ENCODE data around the gene POLR2F. TPM values are rescaled to one million over a fixed set of nuclear protein-coding genes. Genes with fewer than 3 reads are reported as not detected.

POLR2F gene
- polyA plus RNA-seq (2011; rRNA removed) (87.4 and 89.8 TPM in 2 replicates), polyA minus RNA-seq (2011; rRNA and poly(A)+ RNA removed) (20.0 and 27.4 TPM in 2 replicates)

DNA sequence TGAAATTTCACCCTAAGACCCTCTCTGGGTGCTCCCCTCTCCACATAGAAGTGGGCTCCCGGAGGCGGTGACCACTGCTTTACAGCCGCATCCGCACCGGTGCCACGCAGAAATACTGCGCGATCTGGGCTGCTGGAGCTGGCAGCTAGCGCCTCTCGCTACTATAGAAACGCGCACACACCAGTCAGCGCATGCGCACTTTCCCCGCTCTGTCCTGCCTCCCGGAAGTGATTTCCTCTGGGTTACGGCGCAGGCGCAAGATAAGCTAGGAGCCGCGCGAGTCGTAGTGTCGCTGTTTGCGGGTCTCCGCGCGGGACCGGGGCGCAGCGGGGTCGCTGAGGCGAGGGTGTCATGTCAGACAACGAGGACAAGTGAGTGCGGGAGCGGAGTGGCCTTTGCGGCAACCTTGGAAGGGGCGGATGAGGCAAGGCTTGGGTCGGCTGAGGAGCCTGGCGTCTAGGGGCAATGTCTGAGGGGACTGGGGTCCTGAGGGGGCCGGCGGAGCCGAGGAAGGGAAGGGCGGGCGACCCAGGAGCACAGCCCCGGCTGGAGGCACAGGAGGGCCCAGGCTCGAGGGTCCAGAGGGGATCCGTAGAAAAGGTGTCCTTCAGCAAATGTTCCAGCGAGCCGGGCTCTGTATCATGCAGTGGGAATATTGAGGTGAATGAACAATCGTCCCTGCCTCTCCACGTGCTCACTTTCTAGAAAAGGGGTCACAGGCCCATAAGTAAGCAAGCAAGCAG lies at the start of gene POLR2F, which contains the start of gene C22orf23:
TSS of gene POLR2F (plus strand) at position 263 of the 743 bp plus-strand sequence. CDS start at position 352, 89 bp downstream.
TSS of gene C22orf23 (minus strand) at position 165 of the 743 bp plus-strand sequence. CDS start 452 bp downstream, outside the sequence.
- ChIA-PET POLR2A (interaction anchor here (0.6 to 2.1 kb wide), 7 partner anchors 8 to 645 kb away, joined by 3 to 12 read pairs (median 5); partner anchors contain the start of gene MICALL1), CTCF (interaction anchor here (1.9 to 2.4 kb wide), 2 partner anchors 12 to 66 kb away, joined by 6 to 24 read pairs; no protein-coding TSS in a partner anchor)
- Histone ChIP-seq H3K4me3 (ENCODE audit: low read depth, low read length) (peak within 1 kb of the TSS; percentile 100), H3K27ac (ENCODE audit: low read depth, low read length) (peak within 1 kb of the TSS; percentile 52), H3K27me3 (ENCODE audit: control insufficient read depth, insufficient read depth, low read length) (no peaks in the 10 kb centered on the region), H3K9me3 (ENCODE audit: control insufficient read depth, insufficient read depth, low read length) (no peaks in the 10 kb centered on the region; the same call in 1 of the 2 replicates)
- TF ChIP-seq, protein P1, sequence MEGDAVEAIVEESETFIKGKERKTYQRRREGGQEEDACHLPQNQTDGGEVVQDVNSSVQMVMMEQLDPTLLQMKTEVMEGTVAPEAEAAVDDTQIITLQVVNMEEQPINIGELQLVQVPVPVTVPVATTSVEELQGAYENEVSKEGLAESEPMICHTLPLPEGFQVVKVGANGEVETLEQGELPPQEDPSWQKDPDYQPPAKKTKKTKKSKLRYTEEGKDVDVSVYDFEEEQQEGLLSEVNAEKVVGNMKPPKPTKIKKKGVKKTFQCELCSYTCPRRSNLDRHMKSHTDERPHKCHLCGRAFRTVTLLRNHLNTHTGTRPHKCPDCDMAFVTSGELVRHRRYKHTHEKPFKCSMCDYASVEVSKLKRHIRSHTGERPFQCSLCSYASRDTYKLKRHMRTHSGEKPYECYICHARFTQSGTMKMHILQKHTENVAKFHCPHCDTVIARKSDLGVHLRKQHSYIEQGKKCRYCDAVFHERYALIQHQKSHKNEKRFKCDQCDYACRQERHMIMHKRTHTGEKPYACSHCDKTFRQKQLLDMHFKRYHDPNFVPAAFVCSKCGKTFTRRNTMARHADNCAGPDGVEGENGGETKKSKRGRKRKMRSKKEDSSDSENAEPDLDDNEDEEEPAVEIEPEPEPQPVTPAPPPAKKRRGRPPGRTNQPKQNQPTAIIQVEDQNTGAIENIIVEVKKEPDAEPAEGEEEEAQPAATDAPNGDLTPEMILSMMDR (IDR thresholded peaks at IDR 0.05; ENCODE audit: low read depth, low read length): no peak
- DNase-seq (ENCODE audit: low read depth, low spot score): peak; percentile 88

DNA sequence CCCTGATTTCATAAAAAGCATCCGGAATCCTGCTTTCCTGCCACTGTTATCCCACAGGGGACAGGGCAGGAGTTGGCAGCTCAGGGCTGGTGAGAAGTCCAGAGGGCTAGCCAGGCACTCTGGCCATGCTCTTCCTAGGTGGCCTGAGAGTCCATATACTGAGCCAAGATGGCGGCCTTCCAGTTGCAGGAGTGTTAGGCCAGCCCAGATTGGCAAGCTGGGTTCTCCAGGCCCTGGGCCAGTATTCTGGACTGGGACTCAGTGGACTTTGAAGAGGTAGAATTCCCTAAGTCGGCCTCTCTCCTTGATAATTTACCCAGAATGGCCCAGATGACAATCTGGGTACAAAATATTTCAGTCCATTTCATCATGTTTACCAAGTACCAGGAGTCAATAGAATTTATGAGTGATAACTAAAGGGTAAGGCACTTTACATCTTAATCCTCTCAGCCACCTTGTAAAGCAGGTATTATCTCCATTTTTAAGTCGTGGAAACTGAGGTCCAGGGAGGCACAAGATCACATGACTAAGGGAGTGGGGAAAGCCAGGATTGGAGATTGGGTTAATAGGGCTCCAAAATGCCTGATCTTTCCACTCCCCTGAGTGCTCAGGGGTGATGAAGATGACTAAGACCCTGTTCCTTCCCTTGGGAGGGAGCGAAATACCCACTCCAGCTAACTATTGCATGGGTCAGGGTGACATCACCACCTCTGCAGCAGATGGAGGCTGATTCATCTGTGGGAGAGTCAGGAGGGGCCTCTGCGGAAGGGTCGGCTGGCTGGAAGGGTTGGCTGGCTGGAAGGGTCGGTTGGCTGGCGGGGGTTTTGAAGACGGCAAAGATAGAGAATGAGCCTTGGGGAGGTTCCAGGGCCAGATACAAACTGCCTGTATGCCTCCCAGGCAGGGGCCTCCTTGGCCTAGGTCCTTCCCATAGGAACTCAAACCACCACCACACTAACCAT lies 48.6 kb upstream of the POLR2F start:
- ChIA-PET CTCF (interaction anchor here (0.6 to 3.4 kb wide), 4 partner anchors 10 to 42 kb away, joined by 4 to 25 read pairs (median 4); no protein-coding TSS in a partner anchor), POLR2A (interaction anchor here (0.6 to 2.8 kb wide), 12 partner anchors 8 to 800 kb away, joined by 3 to 13 read pairs (median 4); partner anchors contain the start of gene EIF3L)
- DNase-seq (ENCODE audit: low read depth, low spot score): peak; percentile 95
- H3K27me3 ChIP-seq (ENCODE audit: control insufficient read depth, insufficient read depth, low read length): no peaks in the 10 kb centered on the region
- H3K4me3 ChIP-seq (ENCODE audit: low read depth, low read length): peak overlapping the region; percentile 73
- H3K9me3 ChIP-seq (ENCODE audit: control insufficient read depth, insufficient read depth, low read length): no peaks in the 10 kb centered on the region
- peak overlapping the region; percentile 100 for H3K27ac ChIP-seq (ENCODE audit: low read depth, low read length)
- TF ChIP-seq, protein P1 (IDR thresholded peaks at IDR 0.05; ENCODE audit: low read depth, low read length): no peak

DNA sequence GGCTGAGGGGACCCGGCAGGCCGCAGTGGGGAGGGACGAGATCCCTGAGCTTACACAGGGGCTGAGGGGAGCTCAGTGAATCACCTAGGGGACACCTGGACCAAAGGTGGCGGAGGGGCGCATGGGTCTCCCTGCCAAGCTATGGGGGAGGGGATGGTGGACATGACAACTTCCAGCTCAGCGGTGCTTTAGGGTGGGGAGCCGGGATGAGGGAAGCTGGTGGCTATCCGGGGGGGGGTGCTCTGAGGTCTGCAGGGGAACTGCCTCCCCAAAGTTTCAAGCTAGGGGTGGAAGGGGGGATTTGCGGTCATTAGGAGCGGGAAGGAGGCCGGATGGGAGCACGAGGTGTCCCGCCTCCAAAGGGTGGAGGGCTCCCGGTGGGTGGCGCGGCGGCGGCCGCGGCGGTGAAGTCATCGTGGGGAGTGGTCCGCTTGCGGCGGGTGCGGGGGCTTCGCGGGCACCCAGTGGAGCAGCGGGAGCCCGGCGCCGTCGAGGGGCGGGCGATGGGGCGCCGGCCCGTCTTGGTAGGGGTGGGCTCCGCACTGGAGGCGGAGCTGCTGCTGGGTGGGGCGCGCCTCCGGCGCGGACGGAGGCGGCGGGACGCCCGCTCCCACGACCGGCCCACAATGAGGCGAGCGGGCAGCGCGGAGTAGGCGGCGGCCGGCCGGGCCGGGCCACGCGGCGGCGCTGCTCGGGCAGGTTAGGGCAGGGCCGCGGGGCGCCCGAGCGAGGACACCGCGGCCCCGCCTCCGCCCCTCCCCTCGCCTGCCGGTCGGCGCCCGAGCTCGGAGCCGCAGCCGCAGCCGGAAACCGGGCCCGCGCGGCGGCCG lies 47.8 kb upstream of the POLR2F start, which contains the start of gene MICALL1:
TSS of gene MICALL1 (plus strand) at position 764 of the 830 bp plus-strand sequence. CDS start 126 bp downstream, outside the sequence.
- H3K9me3 ChIP-seq (ENCODE audit: control insufficient read depth, insufficient read depth, low read length): no peaks in the 10 kb centered on the region
- ChIA-PET POLR2A (interaction anchor here (0.6 to 2.8 kb wide), 13 partner anchors 8 to 800 kb away, joined by 3 to 13 read pairs (median 4); partner anchors contain the start of genes C22orf23 and POLR2F), CTCF (interaction anchor here (0.6 to 3.4 kb wide), 5 partner anchors 9 to 43 kb away, joined by 3 to 25 read pairs (median 4); no protein-coding TSS in a partner anchor)
- H3K27ac ChIP-seq (ENCODE audit: low read depth, low read length): peak within 1 kb of the TSS; percentile 100
- no peak for DNase-seq (ENCODE audit: low read depth, low spot score)
- H3K4me3 ChIP-seq (ENCODE audit: low read depth, low read length): peak within 1 kb of the TSS; percentile 73
- no peaks in the 10 kb centered on the region for H3K27me3 ChIP-seq (ENCODE audit: control insufficient read depth, insufficient read depth, low read length)
- TF ChIP-seq, protein P1 (IDR thresholded peaks at IDR 0.05; ENCODE audit: low read depth, low read length): no peak

DNA sequence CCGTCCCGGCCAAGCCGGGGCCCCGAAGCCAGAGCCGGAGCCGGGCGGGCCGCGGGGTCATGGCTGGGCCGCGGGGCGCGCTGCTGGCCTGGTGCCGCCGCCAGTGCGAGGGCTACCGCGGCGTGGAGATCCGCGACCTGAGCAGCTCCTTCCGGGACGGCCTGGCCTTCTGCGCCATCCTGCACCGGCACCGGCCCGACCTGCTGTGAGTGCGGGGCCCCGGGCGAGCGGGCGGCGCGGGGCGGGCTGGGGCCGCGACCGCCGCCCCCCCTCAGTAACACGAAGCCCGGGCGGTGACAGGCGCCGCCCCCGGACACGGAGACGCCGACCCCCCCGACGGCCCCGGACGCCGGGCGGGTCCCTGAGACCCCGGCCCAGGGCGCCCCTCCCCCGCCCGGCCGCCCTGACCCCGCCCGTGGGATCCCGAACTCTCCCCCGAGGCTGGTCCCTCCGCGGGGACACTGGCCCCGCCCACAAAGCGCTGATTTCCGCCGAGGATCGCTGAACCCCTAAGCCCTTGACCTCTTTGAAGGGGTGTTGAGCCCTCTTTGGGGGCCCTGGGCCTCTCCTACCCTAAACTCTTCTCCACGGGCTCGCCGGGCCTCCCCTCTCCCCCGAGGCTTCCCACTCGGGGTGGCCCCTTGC lies 47.0 kb upstream of the POLR2F start:
- CTCF ChIA-PET: interaction anchor here (0.6 to 3.4 kb wide), 4 partner anchors 19 to 28 kb away, joined by 3 to 25 read pairs (median 4); no protein-coding TSS in a partner anchor
- TF ChIP-seq, protein P1 (IDR thresholded peaks at IDR 0.05; ENCODE audit: low read depth, low read length): no peak
- DNase-seq (ENCODE audit: low read depth, low spot score): no peak

More for the DNA sequence above, 47.0 kb upstream of the POLR2F start:
- POLR2A ChIA-PET: interaction anchor here (0.6 to 2.8 kb wide), 6 partner anchors 10 to 47 kb away, joined by 3 to 13 read pairs (median 6); partner anchors contain the start of genes C22orf23 and POLR2F
- H3K9me3 ChIP-seq (ENCODE audit: control insufficient read depth, insufficient read depth, low read length): no peaks in the 10 kb centered on the region
- H3K27me3 ChIP-seq (ENCODE audit: control insufficient read depth, insufficient read depth, low read length): no peaks in the 10 kb centered on the region
- H3K27ac ChIP-seq (ENCODE audit: low read depth, low read length): peak overlapping the region; percentile 57
- peak overlapping the region; percentile 73 for H3K4me3 ChIP-seq (ENCODE audit: low read depth, low read length)
